D341Med (cell line): Measurements from ENCODE around the gene MAP3K19.

Experiments used
- DNase-seq: peaks from one replicate; pipeline ENCODE4 v3.0.0; 2012; ENCODE audit warnings: low spot score

MAP3K19 gene

DNA sequence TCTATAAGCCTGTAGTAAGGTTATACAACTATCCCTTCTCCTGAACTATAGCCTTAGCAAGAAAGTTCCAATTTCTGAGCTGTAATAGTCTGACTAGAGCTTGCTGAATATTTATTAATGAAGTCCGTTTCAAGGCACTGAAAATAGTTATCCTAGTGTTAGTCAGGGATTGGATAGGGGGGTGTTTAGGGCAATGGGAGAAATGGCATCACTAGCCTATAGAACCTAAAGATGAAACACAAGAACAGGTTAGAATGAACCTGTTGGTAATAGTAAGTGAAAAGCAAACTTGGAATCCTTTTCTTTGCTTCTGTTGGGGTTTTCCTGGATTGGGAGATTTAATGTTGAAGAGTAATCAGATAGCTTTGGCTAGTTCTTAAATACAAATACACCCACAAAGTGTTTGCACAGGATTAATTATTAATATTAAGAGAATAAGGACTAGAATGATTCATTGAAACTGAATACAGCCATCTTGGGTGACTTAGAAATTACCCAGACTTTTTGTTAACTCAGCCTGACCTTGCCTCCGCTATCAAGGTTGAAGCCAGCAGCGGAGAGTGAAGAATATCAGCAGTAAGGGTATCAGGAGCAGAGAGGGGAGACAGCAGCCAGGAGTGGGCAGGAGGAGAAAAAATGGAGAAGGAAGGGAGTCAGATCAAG lies 114.3 kb downstream of the MAP3K19 start:
- DNase-seq = no peak

DNA sequence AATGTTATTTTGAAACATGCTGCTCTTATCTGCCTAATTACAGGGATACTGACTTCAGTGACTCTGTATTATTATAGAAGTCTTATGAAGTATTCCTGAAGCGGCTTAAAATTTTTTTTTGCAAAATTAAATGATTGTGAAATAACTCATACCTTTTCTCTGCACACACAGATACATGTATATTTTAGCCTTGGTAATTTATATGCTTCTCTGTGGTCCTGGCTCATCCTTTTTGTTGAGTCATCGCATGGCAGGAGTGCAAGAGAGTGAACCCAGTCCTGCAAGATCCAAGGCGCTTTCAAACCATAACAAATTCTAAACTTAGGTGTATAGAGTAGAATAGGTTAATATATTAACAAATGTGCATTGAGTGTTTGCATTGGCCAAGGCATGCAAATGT lies 120.1 kb downstream of the MAP3K19 start:
- no peak for DNase-seq

DNA sequence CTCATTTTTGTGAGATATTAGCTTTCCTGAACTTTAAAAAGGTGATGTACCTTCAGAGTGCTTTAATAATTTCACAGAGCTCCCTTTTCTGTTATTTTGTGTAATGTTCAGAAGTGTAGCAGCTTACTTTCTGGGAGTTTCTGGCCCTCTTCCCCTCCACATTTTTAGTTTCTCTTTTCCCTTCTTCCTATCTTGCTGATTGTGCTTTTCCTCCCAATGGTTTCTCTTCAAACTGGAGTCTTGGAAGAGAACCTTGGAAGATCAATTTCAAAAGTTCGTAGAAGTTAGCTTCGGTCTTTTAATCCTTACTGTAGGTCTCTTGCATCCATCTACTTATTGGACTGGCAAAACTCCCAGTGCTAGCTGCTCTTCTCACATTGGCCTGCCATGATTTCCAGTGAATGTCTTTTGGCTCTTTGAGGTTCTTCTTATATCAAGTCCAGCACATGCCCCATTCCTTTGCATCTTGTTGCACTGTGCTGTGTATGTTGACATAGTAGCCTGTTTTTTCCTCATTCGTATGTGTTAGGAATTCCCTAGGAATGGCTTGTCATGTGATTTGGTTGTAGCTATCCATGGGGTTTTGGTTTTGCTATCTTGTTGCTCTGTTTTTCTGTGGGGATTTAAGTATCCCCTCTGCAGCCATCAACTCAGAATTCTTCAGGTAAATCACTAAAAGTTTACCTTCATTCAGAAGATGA lies 120.9 kb downstream of the MAP3K19 start:
- no peak for DNase-seq

DNA sequence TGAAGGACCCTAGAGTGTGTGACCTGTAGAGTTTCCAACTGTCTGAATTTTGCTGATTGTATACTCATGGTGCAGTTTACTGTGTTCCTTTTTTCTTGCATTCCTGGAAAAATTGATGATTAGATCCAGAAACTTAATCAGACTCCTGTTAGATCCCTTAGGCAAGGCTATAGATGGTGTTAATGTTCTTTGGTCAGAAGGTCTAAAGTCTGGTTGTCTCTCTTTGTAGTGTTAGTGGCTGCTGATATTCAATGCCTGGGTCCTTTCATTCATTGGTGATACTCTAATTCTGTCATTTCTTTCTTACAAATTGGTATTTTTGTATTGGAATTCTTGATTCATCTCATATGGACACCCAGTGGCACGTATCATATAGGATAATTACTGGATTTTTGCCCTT lies 122.3 kb downstream of the MAP3K19 start:
- DNase-seq = no peak

DNA sequence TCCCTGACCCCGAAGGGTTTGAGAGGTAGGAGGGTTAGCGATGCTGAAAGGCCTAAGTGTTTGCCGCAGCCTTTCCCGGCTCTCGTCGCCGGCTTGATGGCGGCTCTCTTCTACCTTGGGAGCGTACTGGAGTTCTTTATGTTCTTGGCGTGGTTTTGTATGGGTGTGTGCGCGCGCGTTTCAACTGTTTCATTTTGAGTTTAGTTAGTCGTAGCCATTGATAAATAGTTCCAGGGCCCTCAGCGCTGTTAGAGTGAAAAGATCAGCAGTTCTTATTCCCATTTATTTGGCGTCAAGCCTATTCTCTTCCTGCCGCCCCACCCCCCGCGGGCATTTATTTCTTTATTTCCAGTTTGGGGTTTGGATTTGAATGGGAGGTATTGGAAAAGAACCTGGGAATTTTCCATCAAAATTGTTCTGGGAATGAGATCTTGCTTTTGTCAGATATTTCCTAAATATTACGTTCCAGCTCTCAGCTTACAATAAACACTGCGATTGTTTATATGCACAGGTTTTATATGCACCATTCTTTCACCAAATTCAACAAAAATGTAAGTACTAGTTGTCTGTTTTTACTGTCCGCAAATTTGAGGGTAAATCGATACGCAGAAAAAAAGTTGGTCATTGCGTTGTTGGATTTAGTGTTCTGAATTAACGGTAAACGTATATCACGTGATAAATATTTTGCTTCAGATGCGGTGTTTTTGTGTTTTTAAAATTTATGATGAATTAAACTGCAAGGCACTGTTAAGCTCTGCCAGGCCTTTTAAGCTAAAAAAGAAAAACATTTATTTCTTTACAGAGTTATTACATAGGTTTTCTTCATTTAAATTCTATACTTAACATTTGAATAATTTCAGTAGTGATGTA lies 127.7 kb downstream of the MAP3K19 start:
- DNase-seq = no peak

DNA sequence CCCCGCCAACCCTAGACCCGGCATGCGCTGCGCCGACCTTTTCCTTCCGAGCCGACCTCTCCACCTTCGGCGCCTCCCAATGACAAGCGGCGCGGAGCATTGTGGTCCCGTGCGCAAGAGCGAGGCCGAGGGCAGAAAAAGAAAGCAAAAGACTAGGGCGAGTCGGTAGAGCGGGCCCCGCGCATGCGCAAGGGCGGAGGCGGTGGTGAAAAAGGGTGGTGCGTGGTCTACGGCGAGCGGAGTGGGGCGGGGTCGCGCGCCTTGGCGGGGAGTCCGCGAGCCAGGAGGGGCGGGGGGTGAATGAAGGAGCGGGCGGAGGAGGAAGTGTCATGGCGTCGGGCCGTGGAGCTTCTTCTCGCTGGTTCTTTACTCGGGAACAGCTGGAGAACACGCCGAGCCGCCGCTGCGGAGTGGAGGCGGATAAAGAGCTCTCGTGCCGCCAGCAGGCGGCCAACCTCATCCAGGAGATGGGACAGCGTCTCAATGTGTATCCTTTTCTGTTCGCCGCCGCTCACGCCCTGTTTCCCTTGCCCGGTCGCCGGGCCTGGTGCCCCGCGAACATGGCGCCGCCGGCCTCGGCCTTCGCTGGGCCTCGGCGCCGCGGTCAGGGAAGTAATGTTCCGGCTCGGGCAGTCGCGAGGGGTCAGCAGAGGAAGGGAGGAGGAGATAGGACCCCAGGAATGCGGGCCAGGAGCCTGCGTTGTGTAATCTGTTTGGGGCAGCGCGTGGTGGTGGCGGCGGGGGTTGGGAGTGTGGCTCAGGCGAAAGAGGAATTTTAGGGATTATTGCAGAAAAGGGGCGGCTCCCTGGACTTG lies 128.5 kb downstream of the MAP3K19 start, which contains the start of gene CCNT2:
Gene CCNT2 (plus strand): TSS at position 297 of the 815 bp plus-strand sequence. CDS start 33 bp downstream, at position 330.
- DNase-seq = peak; percentile 98

DNA sequence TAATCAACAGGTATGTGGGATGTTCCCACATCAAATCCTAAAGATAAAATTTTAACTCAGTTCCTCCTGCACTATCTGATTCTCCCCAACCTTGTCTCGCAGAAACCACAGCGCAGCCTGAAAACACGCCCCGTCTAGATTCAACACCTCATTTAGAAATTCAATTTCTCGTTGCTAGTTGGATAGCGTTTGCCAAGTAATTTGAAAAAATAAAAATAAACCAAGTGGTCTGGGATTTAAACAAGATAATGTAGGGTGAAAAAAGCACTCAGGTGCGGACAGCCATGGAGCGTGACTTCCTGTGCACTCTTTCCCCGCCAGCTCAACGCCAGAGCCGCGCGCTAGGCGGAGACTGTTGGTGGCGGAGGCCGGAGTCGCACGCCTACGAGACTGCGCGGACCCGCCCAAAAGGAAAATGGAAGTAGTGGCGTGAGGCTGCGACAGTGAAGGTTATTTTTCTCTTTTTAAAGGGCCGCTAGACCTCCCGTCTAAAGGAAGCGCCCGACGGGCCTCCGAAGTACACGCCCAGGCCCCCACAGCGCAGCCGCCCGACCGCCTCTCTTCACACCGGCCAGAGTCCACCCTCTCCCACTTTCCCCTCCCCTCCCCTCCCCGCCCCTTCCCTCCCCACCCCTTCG lies 129.2 kb downstream of the MAP3K19 start:
- no peak for DNase-seq

DNA sequence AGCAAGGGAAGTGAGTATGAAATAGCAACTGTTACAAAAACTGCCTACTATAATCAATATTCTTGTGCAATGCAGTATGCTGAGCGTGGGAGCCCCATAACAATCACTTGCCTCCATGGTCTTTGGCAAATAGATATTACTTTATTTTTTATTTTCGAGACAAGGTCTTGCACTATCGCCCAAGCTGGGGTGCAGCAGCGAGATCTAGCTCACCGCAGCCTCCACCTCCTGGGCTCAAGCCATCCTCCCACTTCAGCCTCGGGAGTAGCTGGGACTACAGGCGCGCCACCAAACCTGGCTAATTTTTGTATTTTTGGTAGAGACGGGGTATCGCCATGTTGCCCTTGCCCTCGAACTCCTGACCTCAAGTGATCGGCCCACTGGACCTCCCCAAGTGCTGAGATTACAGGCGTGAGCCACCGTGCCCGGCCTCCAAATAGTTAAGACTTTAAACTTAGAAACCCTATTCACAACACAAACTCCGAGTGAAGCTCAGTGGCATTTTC lies 129.8 kb downstream of the MAP3K19 start:
- DNase-seq = no peak
